Neural cell (in vitro differentiated cells): Measurements from ENCODE around the gene ANKFY1.

Source experiments
- CTCF ChIP-seq: fragments of 450-650 bp; IDR thresholded peaks from 2 replicates; pipeline ENCODE4 v1.5.1; 2014; ENCODE audit warnings: antibody characterized with exemption, mild to moderate bottlenecking, moderate library complexity; ENCODE audit not compliant: poor library complexity, severe bottlenecking
- EZH2 ChIP-seq: fragments of 200-600, 300-800 bp; shearing (Covaris generic), sonication (generic); IDR thresholded peaks from 2 replicates; pipeline ENCODE4 v1.6.1; 2014; ENCODE audit warnings: antibody characterized with exemption, low read length, borderline replicate concordance, mild to moderate bottlenecking; ENCODE audit not compliant: insufficient read depth, poor library complexity, severe bottlenecking

GRCh38 chr17:4235372-4236279, 28.2 kb downstream of the ANKFY1 start:
- TF ChIP-seq EZH2 = no peak
- no peak for TF ChIP-seq CTCF
